ENCODE data around the gene LASP1. TPM values are rescaled to one million over a fixed set of nuclear protein-coding genes. Genes with fewer than 3 reads are reported as not detected.

Gene LASP1
- total RNA-seq, 1 experiment from 2014 or later = 59.3 TPM

Small RNA genes within 50 kb of the gene (small RNA-seq; reads per million reads assigned to genes)
- gene MIR4727 = not detected
- not detected for gene MIR6779
- not detected for gene SNORA21
- gene SNORA21B = not detected

Other genes with a start within 250 kb of the LASP1 start
- gene EPOP, start 195.1 kb upstream of the LASP1 start, total RNA-seq (2014; rRNA removed; shearing (Covaris generic); ENCODE audit: low replicate concordance) = 7.6 and 19.9 TPM in 2 replicates
- 72.4 and 119 TPM in 2 replicates for gene MLLT6, start 164.8 kb upstream of the LASP1 start, total RNA-seq (2014; rRNA removed; shearing (Covaris generic); ENCODE audit: low replicate concordance)
- gene CISD3, start 139.7 kb upstream of the LASP1 start, total RNA-seq (2014; rRNA removed; shearing (Covaris generic); ENCODE audit: low replicate concordance) = 6.8 and 15.2 TPM in 2 replicates
- 0.15 and 0.58 TPM in 2 replicates for gene PCGF2, start 121.7 kb upstream of the LASP1 start, total RNA-seq (2014; rRNA removed; shearing (Covaris generic); ENCODE audit: low replicate concordance)
- gene PSMB3, start 117.3 kb upstream of the LASP1 start, total RNA-seq (2014; rRNA removed; shearing (Covaris generic); ENCODE audit: low replicate concordance) = 243 and 277 TPM in 2 replicates
- gene PIP4K2B, start 70.5 kb upstream of the LASP1 start, total RNA-seq (2014; rRNA removed; shearing (Covaris generic); ENCODE audit: low replicate concordance) = 32.0 and 42.7 TPM in 2 replicates
- gene CWC25, start 44.7 kb upstream of the LASP1 start, total RNA-seq (2014; rRNA removed; shearing (Covaris generic); ENCODE audit: low replicate concordance) = 11.8 and 12.7 TPM in 2 replicates
- 2,394 and 2,712 TPM in 2 replicates for gene RPL23, start 16.3 kb upstream of the LASP1 start, total RNA-seq (2014; rRNA removed; shearing (Covaris generic); ENCODE audit: low replicate concordance)
- gene FBXO47, start 97.3 kb downstream of the LASP1 start, total RNA-seq (2014; rRNA removed; shearing (Covaris generic); ENCODE audit: low replicate concordance) = not detected in 2 replicates